A673 (cell line): ENCODE measurements around the gene TAB3. TPM values are rescaled to one million over a fixed set of nuclear protein-coding genes. Genes with fewer than 3 reads are reported as not detected.

Experiments used
- BruUV-seq: library from RNA; stranded (reverse); fragments of 400-500 nt; replicated peaks from 2 replicates; lab custom pipeline; 2021; lab: Mats Ljungman, UMichigan
- CTCF ChIA-PET: fragments of 300-600 bp; sonication (Branson Sonifier 250); formaldehyde crosslinking; loops from one replicate; lab custom pipeline; 2022; ENCODE audit warnings: antibody characterized with exemption; lab: Charles Lee
- POLR2A ChIA-PET: fragments of 300-600 bp; sonication (Branson Sonifier 250); formaldehyde crosslinking; loops from one replicate; lab custom pipeline; 2022; ENCODE audit warnings: antibody characterized with exemption; ENCODE audit not compliant: low non-redundant PET; lab: Charles Lee
- DNase-seq: peaks from one replicate; pipeline ENCODE4 v3.0.0-alpha.2; 2015; ENCODE audit warnings: low spot score
- H3K27ac ChIP-seq: fragments of 200-600 bp; sonication (generic); 2 replicates; pipeline ENCODE4 v1.5.1; 2016; ENCODE audit warnings: mixed run types, low read depth, mild to moderate bottlenecking, mixed read lengths, antibody characterized with exemption, low read length; ENCODE audit not compliant: poor library complexity, severe bottlenecking
- H3K27me3 ChIP-seq: fragments of 200-600 bp; sonication (generic); replicated peaks from 2 replicates; pipeline ENCODE4 v1.6.1; 2017; ENCODE audit warnings: mixed run types, low read depth, mild to moderate bottlenecking, mixed read lengths, antibody characterized with exemption, low read length; ENCODE audit not compliant: insufficient read depth, poor library complexity
- H3K36me3 ChIP-seq: fragments of 200-600 bp; sonication (generic); 2 replicates; pipeline ENCODE4 v1.6.1; 2016; ENCODE audit warnings: mixed run types, mild to moderate bottlenecking, mixed read lengths, antibody characterized with exemption, low read length; ENCODE audit not compliant: insufficient read depth, poor library complexity, severe bottlenecking
- H3K4me1 ChIP-seq: fragments of 200-600 bp; sonication (generic); 2 replicates; pipeline ENCODE4 v1.6.1; 2017; ENCODE audit warnings: mixed run types, mild to moderate bottlenecking, mixed read lengths, antibody characterized with exemption, low read length; ENCODE audit not compliant: insufficient read depth, poor library complexity, severe bottlenecking
- H3K4me3 ChIP-seq: fragments of 200-600 bp; sonication (generic); 2 replicates; pipeline ENCODE4 v1.5.1; 2016; ENCODE audit warnings: low read depth, mixed run types, mild to moderate bottlenecking, mixed read lengths, low read length; ENCODE audit not compliant: poor library complexity, severe bottlenecking
- H3K9me3 ChIP-seq: fragments of 200-600 bp; sonication (generic); 2 replicates; pipeline ENCODE4 v1.6.1; 2016; ENCODE audit warnings: mixed run types, low read depth, mild to moderate bottlenecking, mixed read lengths, antibody characterized with exemption, low read length; ENCODE audit not compliant: poor library complexity, severe bottlenecking
- EZH2 ChIP-seq: fragments of 200-600 bp; sonication (generic); IDR thresholded peaks from 2 replicates; pipeline ENCODE4 v1.6.1; 2017; ENCODE audit warnings: borderline replicate concordance, low read depth, mild to moderate bottlenecking, mixed read lengths, antibody characterized with exemption, low read length; ENCODE audit not compliant: poor library complexity, severe bottlenecking
- intact Hi-C: fragments of 100-400 bp; cut with micrococcal nuclease; formaldehyde crosslinking; loops from one replicate; pipeline ENCODE4 v1.10.0; 2022; ENCODE audit not compliant: unreplicated experiment
- total RNA-seq: library from RNA; stranded (reverse); gene quantifications from 2 replicates; pipeline ENCODE4 v1.2.3, GENCODE V29; 2021
- TF ChIP-seq, protein P1 (sequence below): fragments of 300-800, 200-600 bp; sonication (generic); conservative IDR thresholded peaks from 2 replicates; pipeline ENCODE4 v1.5.1; 2017; ENCODE audit warnings: low read depth, mild to moderate bottlenecking, antibody characterized with exemption, low read length, moderate library complexity, mixed read lengths

Gene TAB3
- total RNA-seq, 1 experiment from 2014 or later = 12.0 TPM

DNA sequence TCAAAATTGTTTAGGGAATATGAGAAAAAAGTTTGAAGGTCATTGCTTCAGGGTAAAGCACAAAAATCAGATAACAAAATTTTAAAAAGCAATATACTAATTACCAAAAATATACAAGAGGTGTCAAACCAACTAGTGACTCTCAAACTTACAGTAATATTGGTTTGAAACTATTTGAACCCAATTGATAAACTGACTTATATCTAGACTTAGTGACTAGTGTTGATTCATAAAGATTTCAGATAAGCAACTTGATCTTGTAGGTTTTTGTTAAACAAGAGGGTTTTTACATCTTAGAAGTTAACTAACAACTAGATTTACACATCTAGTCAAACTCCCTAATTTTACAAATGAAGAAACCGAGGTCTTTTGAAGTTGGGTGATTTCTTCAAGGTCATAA is 7.7 kb downstream of the TAB3 start:
- intact Hi-C loops = no loop called here
- H3K27ac ChIP-seq = no peak overlapping the region
- no peaks in the 10 kb centered on the region for H3K36me3 ChIP-seq
- POLR2A ChIA-PET = interaction anchor here (0.6 kb wide), 1 partner anchor 29 kb away, joined by 5 read pairs; no protein-coding TSS in a partner anchor
- H3K9me3 ChIP-seq = no peaks in the 10 kb centered on the region
- no peak for DNase-seq
- no peak for TF ChIP-seq EZH2
- TF ChIP-seq, protein P1, sequence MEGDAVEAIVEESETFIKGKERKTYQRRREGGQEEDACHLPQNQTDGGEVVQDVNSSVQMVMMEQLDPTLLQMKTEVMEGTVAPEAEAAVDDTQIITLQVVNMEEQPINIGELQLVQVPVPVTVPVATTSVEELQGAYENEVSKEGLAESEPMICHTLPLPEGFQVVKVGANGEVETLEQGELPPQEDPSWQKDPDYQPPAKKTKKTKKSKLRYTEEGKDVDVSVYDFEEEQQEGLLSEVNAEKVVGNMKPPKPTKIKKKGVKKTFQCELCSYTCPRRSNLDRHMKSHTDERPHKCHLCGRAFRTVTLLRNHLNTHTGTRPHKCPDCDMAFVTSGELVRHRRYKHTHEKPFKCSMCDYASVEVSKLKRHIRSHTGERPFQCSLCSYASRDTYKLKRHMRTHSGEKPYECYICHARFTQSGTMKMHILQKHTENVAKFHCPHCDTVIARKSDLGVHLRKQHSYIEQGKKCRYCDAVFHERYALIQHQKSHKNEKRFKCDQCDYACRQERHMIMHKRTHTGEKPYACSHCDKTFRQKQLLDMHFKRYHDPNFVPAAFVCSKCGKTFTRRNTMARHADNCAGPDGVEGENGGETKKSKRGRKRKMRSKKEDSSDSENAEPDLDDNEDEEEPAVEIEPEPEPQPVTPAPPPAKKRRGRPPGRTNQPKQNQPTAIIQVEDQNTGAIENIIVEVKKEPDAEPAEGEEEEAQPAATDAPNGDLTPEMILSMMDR = no peak
- no TSS peak for BruUV-seq
- CTCF ChIA-PET = no interaction called here
- H3K27me3 ChIP-seq = no peaks in the 10 kb centered on the region
- no peak overlapping the region for H3K4me3 ChIP-seq
- H3K4me1 ChIP-seq = no peaks in the 10 kb centered on the region

DNA sequence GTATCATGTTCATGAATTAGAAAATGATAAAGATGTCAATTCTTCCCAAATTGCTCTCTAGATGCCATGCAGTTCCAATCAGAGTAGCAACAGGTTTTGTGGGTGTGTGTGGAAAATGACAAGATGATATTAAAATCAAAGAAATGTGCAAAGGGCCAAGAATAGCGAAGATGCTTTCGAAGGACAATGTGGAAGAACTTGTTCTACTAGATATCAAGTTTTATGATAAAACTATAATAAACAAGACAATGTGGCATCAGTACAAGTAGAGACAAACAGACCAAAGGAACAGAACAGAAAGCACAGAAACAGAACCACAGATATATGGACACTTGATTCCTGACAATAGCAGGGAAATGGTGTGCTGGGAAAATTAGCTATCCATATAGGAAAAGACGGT is 9.0 kb downstream of the TAB3 start:
- TF ChIP-seq, protein P1 = no peak
- Histone ChIP-seq H3K27me3 (no peaks in the 10 kb centered on the region), H3K4me3 (no peak overlapping the region), H3K9me3 (no peaks in the 10 kb centered on the region), H3K4me1 (no peaks in the 10 kb centered on the region), H3K27ac (no peak overlapping the region), H3K36me3 (no peaks in the 10 kb centered on the region)
- intact Hi-C loops = no loop called here
- ChIA-PET CTCF (no interaction called here), POLR2A (no interaction called here)
- no peak for DNase-seq
- no TSS peak for BruUV-seq

DNA sequence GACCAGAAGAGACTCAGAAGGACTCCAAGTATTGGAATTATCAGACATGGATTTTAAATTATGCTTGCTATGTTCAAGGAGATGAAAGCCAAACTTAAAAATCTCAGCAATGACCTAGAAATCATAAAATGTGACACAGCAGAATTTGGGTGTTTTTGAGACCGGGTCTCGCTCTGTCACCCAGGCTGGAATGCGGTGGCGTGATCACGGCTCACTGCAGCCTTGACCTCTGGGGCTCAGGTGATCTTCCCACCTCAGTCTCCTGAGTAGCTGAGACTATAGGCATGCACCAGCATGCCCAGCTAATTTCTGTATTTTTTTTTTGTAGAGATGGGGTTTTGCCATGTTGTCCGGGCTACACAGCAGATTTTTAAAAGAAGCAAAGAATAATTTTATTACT is 12.7 kb downstream of the TAB3 start:
- H3K4me1 ChIP-seq = no peaks in the 10 kb centered on the region
- POLR2A ChIA-PET = no interaction called here
- CTCF ChIA-PET = no interaction called here
- no peak overlapping the region for H3K4me3 ChIP-seq
- DNase-seq = no peak
- no TSS peak for BruUV-seq
- H3K9me3 ChIP-seq = no peaks in the 10 kb centered on the region
- H3K27ac ChIP-seq = no peak overlapping the region
- TF ChIP-seq, protein P1 = no peak
- no peak for TF ChIP-seq EZH2
- intact Hi-C loops = no loop called here
- no peaks in the 10 kb centered on the region for H3K27me3 ChIP-seq
- H3K36me3 ChIP-seq = no peaks in the 10 kb centered on the region
